WTC11 (cell line): ENCODE data around the gene CD4. TPM values are rescaled to one million over a fixed set of nuclear protein-coding genes. Genes with fewer than 3 reads are reported as not detected.

ENCODE experiments used
- ATAC-seq: fragments of 200-7000 bp; cut with Tn5 transposase; 2 replicates; pipeline ENCODE4 v1.10.0; 2021; ENCODE audit warnings: mild to moderate bottlenecking, moderate library complexity
- CTCF ChIA-PET: fragments of 300-600 bp; sonication (Branson Sonifier 250); formaldehyde crosslinking; loops from one replicate; lab custom pipeline; 2021; ENCODE audit warnings: antibody characterized with exemption; lab: Charles Lee
- POLR2A ChIA-PET: fragments of 350-600 bp; sonication (Branson Sonifier 250); formaldehyde crosslinking; loops from one replicate; lab custom pipeline; 2021; ENCODE audit warnings: antibody characterized with exemption; lab: Charles Lee
- DNase-seq: peaks from one replicate; pipeline ENCODE4 v3.0.0; 2021; ENCODE audit warnings: low spot score
- H3K27ac Mint-ChIP-seq: 2 replicates; pipeline ENCODE4 v1.8.0; 2021; ENCODE audit warnings: mixed read lengths
- H3K27me3 Mint-ChIP-seq: 2 replicates; pipeline ENCODE4 v1.8.0; 2021; ENCODE audit warnings: low read depth, mild to moderate bottlenecking, moderate library complexity, mixed read lengths
- H3K36me3 Mint-ChIP-seq: 2 replicates; pipeline ENCODE4 v1.8.0; 2021; ENCODE audit warnings: mixed read lengths
- H3K4me1 Mint-ChIP-seq: 2 replicates; pipeline ENCODE4 v1.8.0; 2022; ENCODE audit warnings: mixed read lengths
- H3K4me3 Mint-ChIP-seq: 2 replicates; pipeline ENCODE4 v1.8.0; 2021; ENCODE audit warnings: mild to moderate bottlenecking, moderate library complexity, mixed read lengths
- H3K9me3 Mint-ChIP-seq: 2 replicates; pipeline ENCODE4 v1.8.0; 2021; ENCODE audit warnings: mixed read lengths
- CBFB ChIP-seq: sonication (generic); formaldehyde crosslinking; IDR thresholded peaks from 2 replicates; pipeline ENCODE4 v1.8.1; 2022; ENCODE audit warnings: mild to moderate bottlenecking, low read depth, missing genetic modification reagents
- CREB1 ChIP-seq: sonication (generic); formaldehyde crosslinking; IDR thresholded peaks from 2 replicates; pipeline ENCODE4 v1.8.0; 2023; ENCODE audit warnings: mild to moderate bottlenecking, missing genetic modification reagents
- E2F5 ChIP-seq: sonication (generic); formaldehyde crosslinking; IDR thresholded peaks from 2 replicates; pipeline ENCODE4 v1.8.1; 2022; ENCODE audit warnings: mild to moderate bottlenecking, moderate library complexity, missing genetic modification reagents
- GTF2I ChIP-seq: fragments of 250-450 bp; sonication (Bioruptor Pico); conservative IDR thresholded peaks from 2 replicates; pipeline ENCODE4 v1.4.0; 2021; ENCODE audit warnings: mild to moderate bottlenecking
- HMGA2 ChIP-seq: fragments of 250-450 bp; sonication (Bioruptor Pico); IDR thresholded peaks from 2 replicates; pipeline ENCODE4 v1.4.0; 2021; ENCODE audit warnings: mild to moderate bottlenecking, moderate library complexity
- HMGXB4 ChIP-seq: sonication (generic); formaldehyde crosslinking; IDR thresholded peaks from 2 replicates; pipeline ENCODE4 v1.8.1; 2023; ENCODE audit warnings: mild to moderate bottlenecking, moderate library complexity, missing genetic modification reagents
- IRF1 ChIP-seq: sonication (generic); formaldehyde crosslinking; IDR thresholded peaks from 2 replicates; pipeline ENCODE4 v1.8.0; 2023; ENCODE audit warnings: missing genetic modification reagents
- MYBL2 ChIP-seq: sonication (generic); formaldehyde crosslinking; IDR thresholded peaks from 2 replicates; pipeline ENCODE4 v1.8.1; 2023; ENCODE audit warnings: mild to moderate bottlenecking, moderate library complexity, missing genetic modification reagents
- NFE2L1 ChIP-seq: sonication (generic); formaldehyde crosslinking; IDR thresholded peaks from 2 replicates; pipeline ENCODE4 v1.8.1; 2023; ENCODE audit warnings: missing genetic modification reagents
- NR1H2 ChIP-seq: sonication (generic); formaldehyde crosslinking; IDR thresholded peaks from 2 replicates; pipeline ENCODE4 v1.9.0; 2021; ENCODE audit warnings: mild to moderate bottlenecking, moderate library complexity, missing genetic modification reagents
- RORB ChIP-seq: fragments of 250-450 bp; sonication (Bioruptor Pico); IDR thresholded peaks from 2 replicates; pipeline ENCODE4 v1.9.0; 2021; ENCODE audit warnings: mild to moderate bottlenecking
- STAT6 ChIP-seq: sonication (generic); formaldehyde crosslinking; conservative IDR thresholded peaks from 2 replicates; pipeline ENCODE4 v1.8.1; 2023; ENCODE audit warnings: mild to moderate bottlenecking, low read depth, missing genetic modification reagents, moderate library complexity
- TEAD1 ChIP-seq: sonication (generic); formaldehyde crosslinking; IDR thresholded peaks from 2 replicates; pipeline ENCODE4 v1.8.0; 2022; ENCODE audit warnings: mild to moderate bottlenecking, missing genetic modification reagents
- USF2 ChIP-seq: sonication (generic); formaldehyde crosslinking; IDR thresholded peaks from 2 replicates; pipeline ENCODE4 v1.8.1; 2023; ENCODE audit warnings: mild to moderate bottlenecking, missing genetic modification reagents, moderate library complexity
- ZBTB43 ChIP-seq: sonication (generic); formaldehyde crosslinking; IDR thresholded peaks from 2 replicates; pipeline ENCODE4 v1.8.1; 2023; ENCODE audit warnings: mild to moderate bottlenecking, missing genetic modification reagents
- ZNF671 ChIP-seq: fragments of 250-450 bp; sonication (Bioruptor Pico); IDR thresholded peaks from 2 replicates; pipeline ENCODE4 v1.8.0; 2021; ENCODE audit warnings: mild to moderate bottlenecking
- total RNA-seq: library from RNA; stranded (reverse); gene quantifications from 3 replicates; pipeline ENCODE4 v1.2.3, GENCODE V29; 2021
- TF ChIP-seq, protein P1 (sequence below): sonication (generic); formaldehyde crosslinking; IDR thresholded peaks from 2 replicates; pipeline ENCODE4 v1.8.0; 2023; ENCODE audit warnings: missing genetic modification reagents, mild to moderate bottlenecking, borderline replicate concordance
- TF ChIP-seq, protein P2 (sequence below): sonication (generic); formaldehyde crosslinking; IDR thresholded peaks from 2 replicates; pipeline ENCODE4 v1.8.0; 2022; ENCODE audit warnings: mild to moderate bottlenecking, missing genetic modification reagents

Gene CD4
- total RNA-seq, 1 experiment from 2014 or later: 2.5 TPM

DNA sequence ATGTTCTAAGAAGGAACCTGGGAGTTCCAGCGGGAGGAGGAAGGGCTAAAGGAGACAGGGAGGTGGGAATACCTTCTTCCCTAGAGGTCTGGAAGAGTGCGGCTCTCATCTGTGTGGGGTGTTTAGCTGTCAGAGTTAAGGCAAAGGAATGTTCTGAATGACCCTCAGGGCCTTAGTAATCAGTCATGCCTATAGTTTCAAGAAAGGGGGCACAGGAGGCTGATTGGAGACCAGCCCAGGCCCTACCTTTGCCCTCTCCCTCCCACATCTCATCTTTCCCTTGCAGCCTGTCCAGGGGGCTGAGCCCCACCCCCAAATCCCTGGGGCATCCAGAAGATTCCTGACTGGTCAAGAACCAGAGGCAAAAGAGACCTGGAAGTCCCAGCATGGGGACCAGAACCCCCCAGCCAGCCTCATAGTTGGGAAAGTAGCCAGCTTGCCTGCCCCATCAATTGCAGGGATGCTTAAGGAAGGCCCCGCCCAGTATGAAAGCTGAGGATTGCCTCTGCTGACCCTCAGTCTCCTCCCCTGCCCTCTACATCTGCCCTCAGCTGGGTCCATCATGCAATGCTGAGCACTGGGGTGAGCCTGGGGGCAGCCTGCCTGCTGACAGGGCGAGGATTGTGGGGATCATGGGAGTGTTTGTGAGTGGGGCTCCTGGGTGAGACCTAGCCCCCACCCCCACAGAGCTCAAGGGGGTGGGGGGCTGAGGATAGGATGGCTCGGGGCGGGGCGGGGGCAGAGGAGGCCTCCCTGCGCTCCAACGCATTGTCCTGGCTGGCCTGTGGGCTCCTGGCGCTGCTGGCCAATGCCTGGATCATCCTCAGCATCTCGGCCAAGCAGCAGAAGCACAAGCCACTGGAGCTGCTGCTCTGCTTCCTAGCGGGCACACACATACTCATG is 34.1 kb downstream of the CD4 start (continued):
- TF ChIP-seq STAT6 (CRISPR knock-in tag): no peak
- no peak for TF ChIP-seq TEAD1 (CRISPR knock-in tag)
- TF ChIP-seq, protein P1, sequence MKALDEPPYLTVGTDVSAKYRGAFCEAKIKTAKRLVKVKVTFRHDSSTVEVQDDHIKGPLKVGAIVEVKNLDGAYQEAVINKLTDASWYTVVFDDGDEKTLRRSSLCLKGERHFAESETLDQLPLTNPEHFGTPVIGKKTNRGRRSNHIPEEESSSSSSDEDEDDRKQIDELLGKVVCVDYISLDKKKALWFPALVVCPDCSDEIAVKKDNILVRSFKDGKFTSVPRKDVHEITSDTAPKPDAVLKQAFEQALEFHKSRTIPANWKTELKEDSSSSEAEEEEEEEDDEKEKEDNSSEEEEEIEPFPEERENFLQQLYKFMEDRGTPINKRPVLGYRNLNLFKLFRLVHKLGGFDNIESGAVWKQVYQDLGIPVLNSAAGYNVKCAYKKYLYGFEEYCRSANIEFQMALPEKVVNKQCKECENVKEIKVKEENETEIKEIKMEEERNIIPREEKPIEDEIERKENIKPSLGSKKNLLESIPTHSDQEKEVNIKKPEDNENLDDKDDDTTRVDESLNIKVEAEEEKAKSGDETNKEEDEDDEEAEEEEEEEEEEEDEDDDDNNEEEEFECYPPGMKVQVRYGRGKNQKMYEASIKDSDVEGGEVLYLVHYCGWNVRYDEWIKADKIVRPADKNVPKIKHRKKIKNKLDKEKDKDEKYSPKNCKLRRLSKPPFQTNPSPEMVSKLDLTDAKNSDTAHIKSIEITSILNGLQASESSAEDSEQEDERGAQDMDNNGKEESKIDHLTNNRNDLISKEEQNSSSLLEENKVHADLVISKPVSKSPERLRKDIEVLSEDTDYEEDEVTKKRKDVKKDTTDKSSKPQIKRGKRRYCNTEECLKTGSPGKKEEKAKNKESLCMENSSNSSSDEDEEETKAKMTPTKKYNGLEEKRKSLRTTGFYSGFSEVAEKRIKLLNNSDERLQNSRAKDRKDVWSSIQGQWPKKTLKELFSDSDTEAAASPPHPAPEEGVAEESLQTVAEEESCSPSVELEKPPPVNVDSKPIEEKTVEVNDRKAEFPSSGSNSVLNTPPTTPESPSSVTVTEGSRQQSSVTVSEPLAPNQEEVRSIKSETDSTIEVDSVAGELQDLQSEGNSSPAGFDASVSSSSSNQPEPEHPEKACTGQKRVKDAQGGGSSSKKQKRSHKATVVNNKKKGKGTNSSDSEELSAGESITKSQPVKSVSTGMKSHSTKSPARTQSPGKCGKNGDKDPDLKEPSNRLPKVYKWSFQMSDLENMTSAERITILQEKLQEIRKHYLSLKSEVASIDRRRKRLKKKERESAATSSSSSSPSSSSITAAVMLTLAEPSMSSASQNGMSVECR: no peak
- no peak for TF ChIP-seq RORB
- TF ChIP-seq MYBL2 (CRISPR knock-in tag): no peak
- TF ChIP-seq NR1H2 (CRISPR knock-in tag): no peak
- no peak for TF ChIP-seq CBFB
- no peak for TF ChIP-seq ZNF671 (CRISPR knock-in tag)
- TF ChIP-seq E2F5 (CRISPR knock-in tag): no peak
- TF ChIP-seq HMGA2 (CRISPR knock-in tag): no peak
- TF ChIP-seq, protein P2, sequence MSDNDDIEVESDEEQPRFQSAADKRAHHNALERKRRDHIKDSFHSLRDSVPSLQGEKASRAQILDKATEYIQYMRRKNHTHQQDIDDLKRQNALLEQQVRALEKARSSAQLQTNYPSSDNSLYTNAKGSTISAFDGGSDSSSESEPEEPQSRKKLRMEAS (CRISPR knock-in tag): no peak
- TF ChIP-seq GTF2I (CRISPR knock-in tag): no peak

DNA sequence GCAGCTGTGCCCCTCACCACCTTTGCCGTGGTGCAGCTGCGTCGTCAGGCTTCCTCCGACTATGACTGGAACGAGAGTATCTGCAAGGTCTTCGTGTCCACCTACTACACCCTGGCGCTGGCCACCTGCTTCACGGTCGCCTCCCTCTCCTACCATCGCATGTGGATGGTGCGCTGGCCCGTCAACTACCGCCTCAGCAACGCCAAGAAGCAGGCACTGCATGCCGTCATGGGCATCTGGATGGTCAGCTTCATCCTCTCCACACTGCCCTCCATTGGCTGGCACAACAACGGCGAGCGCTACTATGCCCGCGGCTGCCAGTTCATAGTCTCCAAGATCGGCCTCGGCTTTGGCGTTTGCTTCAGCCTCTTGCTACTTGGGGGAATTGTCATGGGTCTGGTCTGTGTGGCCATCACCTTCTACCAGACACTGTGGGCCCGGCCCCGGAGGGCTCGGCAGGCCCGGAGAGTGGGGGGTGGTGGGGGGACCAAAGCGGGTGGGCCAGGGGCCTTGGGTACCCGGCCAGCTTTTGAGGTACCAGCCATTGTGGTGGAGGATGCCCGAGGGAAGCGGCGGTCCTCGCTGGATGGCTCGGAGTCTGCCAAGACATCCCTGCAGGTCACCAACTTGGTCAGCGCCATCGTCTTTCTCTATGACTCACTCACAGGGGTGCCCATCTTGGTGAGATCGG is 34.9 kb downstream of the CD4 start:
- Mint-ChIP-seq H3K4me1 (peaks cover 67% of the 10 kb centered on the region), H3K36me3 (peaks cover 5% of the 10 kb centered on the region; the same call in 1 of the 2 replicates), H3K4me3 (peak overlapping the region; percentile 78), H3K9me3 (no peaks in the 10 kb centered on the region), H3K27me3 (peaks cover 58% of the 10 kb centered on the region), H3K27ac (no peak overlapping the region)
- DNase-seq (no peak), ATAC-seq (no peak)
- ChIA-PET POLR2A (interaction anchor here (0.6 to 1.6 kb wide), 6 partner anchors 35 to 71 kb away, joined by 3 to 9 read pairs (median 4); partner anchors contain the start of genes CD4, MLF2 and PTMS), CTCF (interaction anchor here (0.8 to 8.9 kb wide), 19 partner anchors 8 to 204 kb away, joined by 3 to 112 read pairs (median 6); partner anchors contain the start of genes CDCA3, GNB3, LAG3 and MLF2)
- TF ChIP-seq IRF1 (CRISPR knock-in tag) (no peak), USF2 (no peak), CREB1 (CRISPR knock-in tag) (no peak), NR1H2 (CRISPR knock-in tag) (no peak), HMGXB4 (CRISPR knock-in tag) (no peak), NFE2L1 (no peak), ZBTB43 (no peak)
- TF ChIP-seq, protein P2 (CRISPR knock-in tag): no peak
